IPS-20b (cell line): Measurements from ENCODE around the gene RTRAF.
A peak's percentile ranks its signal among the peaks of the same experiment; 100 is the strongest.

Source experiments
- H3K27ac ChIP-seq: one replicate; pipeline ENCODE4 v1.5.1; 2013; ENCODE audit warnings: low read length
- H3K27me3 ChIP-seq: 2 replicates; pipeline ENCODE4 v1.6.1; 2013; ENCODE audit warnings: mild to moderate bottlenecking, low read length, inconsistent platforms; ENCODE audit not compliant: insufficient read depth
- H3K36me3 ChIP-seq: 2 replicates; pipeline ENCODE4 v1.6.1; 2013; ENCODE audit warnings: low read depth, mild to moderate bottlenecking, inconsistent platforms, low read length, moderate library complexity; ENCODE audit not compliant: insufficient read depth
- H3K4me1 ChIP-seq: 2 replicates; pipeline ENCODE4 v1.6.1; 2013; ENCODE audit warnings: mild to moderate bottlenecking, control low read depth, inconsistent platforms, low read length, moderate library complexity; ENCODE audit not compliant: insufficient read depth
- H3K4me3 ChIP-seq: 2 replicates; pipeline ENCODE4 v1.5.1; 2013; ENCODE audit warnings: mild to moderate bottlenecking, low read length, inconsistent platforms
- H3K9ac ChIP-seq: 2 replicates; pipeline ENCODE4 v1.6.1; 2013; ENCODE audit warnings: low read depth, mild to moderate bottlenecking, inconsistent platforms, low read length, moderate library complexity
- H3K9me3 ChIP-seq: 2 replicates; pipeline ENCODE4 v1.6.1; 2013; ENCODE audit warnings: mild to moderate bottlenecking, low read depth, low read length, inconsistent platforms; ENCODE audit not compliant: insufficient read depth

RTRAF gene

GRCh38 chr14:51989293-51990234, at the start of gene RTRAF:
Gene RTRAF (plus strand): TSS chr14:51989546. CDS start chr14:51989640, 94 bp downstream.
- H3K4me3 ChIP-seq = peak within 1 kb of the TSS; percentile 100
- H3K36me3 ChIP-seq = peaks cover 42% of the 10 kb centered on the region
- peaks cover 6% of the 10 kb centered on the region; the same call in 1 of the 2 replicates for H3K4me1 ChIP-seq
- no peaks in the 10 kb centered on the region for H3K9me3 ChIP-seq
- peak within 1 kb of the TSS; percentile 100 for H3K9ac ChIP-seq
- peak within 1 kb of the TSS; percentile 97 for H3K27ac ChIP-seq
- no peaks in the 10 kb centered on the region for H3K27me3 ChIP-seq

- Histone ChIP-seq H3K4me1 (peaks cover 6% of the 10 kb centered on the region; the same call in 1 of the 2 replicates), H3K27me3 (no peaks in the 10 kb centered on the region), H3K36me3 (no peaks in the 10 kb centered on the region), H3K4me3 (no peak overlapping the region), H3K9me3 (no peaks in the 10 kb centered on the region), H3K9ac (no peak overlapping the region), H3K27ac (no peak overlapping the region)
Observed at GRCh38 chr14:51939755-51940301, 49.5 kb upstream of the RTRAF start.

GRCh38 chr14:51942971-51943370, 46.4 kb upstream of the RTRAF start:
- Histone ChIP-seq H3K4me1 (peaks cover 6% of the 10 kb centered on the region; the same call in 1 of the 2 replicates), H3K27me3 (no peaks in the 10 kb centered on the region), H3K4me3 (no peak overlapping the region), H3K9ac (no peak overlapping the region), H3K36me3 (no peaks in the 10 kb centered on the region), H3K27ac (no peak overlapping the region), H3K9me3 (peaks cover 3% of the 10 kb centered on the region; the same call in 1 of the 2 replicates)

GRCh38 chr14:51950007-51950406, 39.3 kb upstream of the RTRAF start:
- Histone ChIP-seq H3K4me3 (no peak overlapping the region), H3K4me1 (no peaks in the 10 kb centered on the region), H3K27ac (no peak overlapping the region), H3K9me3 (peaks cover 3% of the 10 kb centered on the region; the same call in 1 of the 2 replicates), H3K36me3 (peaks cover 4% of the 10 kb centered on the region; the same call in 1 of the 2 replicates), H3K27me3 (no peaks in the 10 kb centered on the region), H3K9ac (no peak overlapping the region)

GRCh38 chr14:51951656-51952055, 37.7 kb upstream of the RTRAF start:
- Histone ChIP-seq H3K9ac (no peak overlapping the region), H3K9me3 (peaks cover 3% of the 10 kb centered on the region; the same call in 1 of the 2 replicates), H3K27me3 (no peaks in the 10 kb centered on the region), H3K4me3 (no peak overlapping the region), H3K27ac (no peak overlapping the region), H3K4me1 (no peaks in the 10 kb centered on the region), H3K36me3 (peaks cover 4% of the 10 kb centered on the region; the same call in 1 of the 2 replicates)

GRCh38 chr14:51954031-51954430, 35.3 kb upstream of the RTRAF start:
- H3K4me1 ChIP-seq = no peaks in the 10 kb centered on the region
- H3K27ac ChIP-seq = no peak overlapping the region
- peaks cover 4% of the 10 kb centered on the region; the same call in 1 of the 2 replicates for H3K36me3 ChIP-seq
- no peak overlapping the region for H3K9ac ChIP-seq
- H3K27me3 ChIP-seq = no peaks in the 10 kb centered on the region
- H3K4me3 ChIP-seq = no peak overlapping the region
- no peaks in the 10 kb centered on the region for H3K9me3 ChIP-seq

- Histone ChIP-seq H3K27me3 (no peaks in the 10 kb centered on the region), H3K9ac (no peak overlapping the region), H3K9me3 (no peaks in the 10 kb centered on the region), H3K4me3 (no peak overlapping the region), H3K36me3 (peaks cover 4% of the 10 kb centered on the region; the same call in 1 of the 2 replicates), H3K4me1 (no peaks in the 10 kb centered on the region), H3K27ac (no peak overlapping the region)
Observed at GRCh38 chr14:51954657-51955056, 34.7 kb upstream of the RTRAF start.

- peaks cover 4% of the 10 kb centered on the region; the same call in 1 of the 2 replicates for H3K36me3 ChIP-seq
- no peak overlapping the region for H3K4me3 ChIP-seq
- H3K27me3 ChIP-seq = no peaks in the 10 kb centered on the region
- H3K9me3 ChIP-seq = no peaks in the 10 kb centered on the region
- H3K9ac ChIP-seq = no peak overlapping the region
- no peaks in the 10 kb centered on the region for H3K4me1 ChIP-seq
- no peak overlapping the region for H3K27ac ChIP-seq
Observed at GRCh38 chr14:51957950-51958349, 31.4 kb upstream of the RTRAF start.

- Histone ChIP-seq H3K9ac (no peak overlapping the region), H3K4me3 (no peak overlapping the region), H3K9me3 (no peaks in the 10 kb centered on the region), H3K27me3 (no peaks in the 10 kb centered on the region), H3K27ac (no peak overlapping the region), H3K4me1 (no peaks in the 10 kb centered on the region), H3K36me3 (no peaks in the 10 kb centered on the region)
Observed at GRCh38 chr14:51959928-51960327, 29.4 kb upstream of the RTRAF start.

- no peaks in the 10 kb centered on the region for H3K4me1 ChIP-seq
- no peak overlapping the region for H3K4me3 ChIP-seq
- H3K9ac ChIP-seq = no peak overlapping the region
- no peak overlapping the region for H3K27ac ChIP-seq
- no peaks in the 10 kb centered on the region for H3K9me3 ChIP-seq
- no peaks in the 10 kb centered on the region for H3K27me3 ChIP-seq
- no peaks in the 10 kb centered on the region for H3K36me3 ChIP-seq
Observed at GRCh38 chr14:51960866-51961265, 28.5 kb upstream of the RTRAF start.

- Histone ChIP-seq H3K27me3 (no peaks in the 10 kb centered on the region), H3K4me1 (no peaks in the 10 kb centered on the region), H3K9ac (no peak overlapping the region), H3K9me3 (no peaks in the 10 kb centered on the region), H3K36me3 (no peaks in the 10 kb centered on the region), H3K27ac (no peak overlapping the region), H3K4me3 (no peak overlapping the region)
Observed at GRCh38 chr14:51962711-51963110, 26.6 kb upstream of the RTRAF start.

GRCh38 chr14:51963286-51963685, 26.1 kb upstream of the RTRAF start:
- Histone ChIP-seq H3K4me3 (no peak overlapping the region), H3K9ac (no peak overlapping the region), H3K9me3 (no peaks in the 10 kb centered on the region), H3K36me3 (no peaks in the 10 kb centered on the region), H3K27me3 (no peaks in the 10 kb centered on the region), H3K4me1 (no peaks in the 10 kb centered on the region), H3K27ac (no peak overlapping the region)
